Stimulated activated CD8-positive, alpha-beta memory T cell treated with anti-CD3 and anti-CD28 coated beads, Interleukin-7, amount 100 ng/mL, for 24 hours (primary cell): ENCODE measurements around the gene UBQLN3.

Experiments
- DNase-seq: peaks from one replicate; pipeline ENCODE4 v3.0.0-alpha.2; 2020; ENCODE audit warnings: low read depth

UBQLN3 gene

DNA sequence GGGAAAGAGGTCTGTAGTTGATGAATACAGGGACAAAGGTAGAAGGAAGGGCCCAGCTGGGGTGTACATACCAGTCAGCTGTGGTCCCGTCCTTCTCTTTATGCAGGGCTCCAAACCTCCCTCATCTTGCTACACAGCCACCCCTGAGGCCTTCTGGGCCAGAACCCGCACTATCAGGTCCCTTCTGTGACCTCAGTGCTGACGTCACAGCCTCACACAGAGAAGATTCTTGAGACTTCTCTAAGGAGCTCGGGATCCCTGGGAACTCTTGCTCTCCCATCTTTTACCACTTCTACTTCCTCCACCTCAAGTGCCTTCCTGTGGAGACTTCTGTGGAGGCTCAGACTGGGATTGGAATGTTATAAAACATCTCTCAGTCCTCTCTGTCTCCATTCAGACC, at the start of gene UBQLN3:
UBQLN3 (minus strand) TSS at position 155 of the 400 bp plus-strand sequence. CDS start 399 bp downstream, outside the sequence.
- no peak for DNase-seq

DNA sequence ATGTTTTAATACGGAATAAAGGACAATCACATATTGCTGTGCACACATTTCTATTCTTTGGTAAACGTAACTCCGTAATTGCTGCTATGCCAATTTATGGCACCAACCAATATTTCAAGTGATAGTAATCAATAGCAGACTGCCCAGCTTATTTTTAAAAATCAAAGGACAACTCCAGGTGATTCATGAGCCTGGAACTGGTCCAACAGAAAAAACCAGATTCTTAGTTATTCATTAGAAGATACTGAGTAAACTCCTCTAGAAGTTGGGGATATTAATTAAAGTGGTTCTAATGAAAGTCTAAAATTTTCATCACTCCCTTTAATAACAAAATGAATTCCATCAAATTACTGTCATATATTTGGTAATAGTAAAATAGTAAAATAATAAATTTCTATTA, 48.0 kb upstream of the UBQLN3 start:
- no peak for DNase-seq

GRCh38 chr11:5556596-5557188, 46.9 kb upstream of the UBQLN3 start:
- no peak for DNase-seq

DNA sequence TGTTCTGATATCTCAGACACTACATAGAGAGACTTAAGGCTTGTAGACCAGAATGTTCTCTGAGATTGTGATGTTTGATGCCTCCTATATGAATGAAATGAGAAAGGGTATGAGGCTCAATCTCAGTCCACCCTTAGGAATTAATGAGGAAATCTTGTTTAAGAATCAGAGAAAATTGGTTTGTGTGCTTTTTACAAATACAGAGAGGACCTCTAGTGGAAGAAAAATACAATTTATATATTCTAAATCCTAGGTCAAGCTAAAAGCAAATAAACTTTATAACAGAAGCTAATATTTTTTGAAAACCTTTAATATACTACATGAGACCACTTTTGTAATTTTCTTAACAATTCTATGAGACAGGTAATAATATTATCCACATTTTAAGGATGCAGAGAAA, 43.6 kb upstream of the UBQLN3 start:
- no peak for DNase-seq

- DNase-seq = no peak
Observed at GRCh38 chr11:5550440-5551095, 40.8 kb upstream of the UBQLN3 start.

- no peak for DNase-seq
Observed at GRCh38 chr11:5548440-5548839, 38.7 kb upstream of the UBQLN3 start, which contains the start of gene OR52H1. TSS of gene OR52H1 (minus strand) at chr11:5548540. CDS start at chr11:5545505, 3,035 bp downstream.

GRCh38 chr11:5547982-5548381, 38.2 kb upstream of the UBQLN3 start:
- no peak for DNase-seq

GRCh38 chr11:5546457-5546856, 36.7 kb upstream of the UBQLN3 start:
- DNase-seq = no peak

DNA sequence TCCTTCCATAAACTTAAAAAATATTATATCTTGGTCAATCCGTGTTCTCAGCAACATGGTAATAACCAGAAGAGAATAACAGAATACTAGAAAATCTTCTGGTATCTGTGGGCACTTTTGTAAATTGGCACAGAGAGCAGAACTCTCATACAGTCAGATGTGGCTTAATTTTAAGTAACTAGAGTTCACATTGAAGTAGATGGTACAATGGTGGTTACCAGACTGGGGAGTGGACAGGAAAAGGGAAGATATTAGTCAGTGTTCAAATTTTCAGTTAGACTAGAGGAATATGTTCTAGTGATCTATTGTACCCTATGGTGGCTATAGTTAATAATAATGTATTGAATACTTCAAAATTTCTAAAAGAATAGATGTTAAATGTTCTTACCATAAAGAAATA, 31.7 kb upstream of the UBQLN3 start:
- DNase-seq = no peak

DNA sequence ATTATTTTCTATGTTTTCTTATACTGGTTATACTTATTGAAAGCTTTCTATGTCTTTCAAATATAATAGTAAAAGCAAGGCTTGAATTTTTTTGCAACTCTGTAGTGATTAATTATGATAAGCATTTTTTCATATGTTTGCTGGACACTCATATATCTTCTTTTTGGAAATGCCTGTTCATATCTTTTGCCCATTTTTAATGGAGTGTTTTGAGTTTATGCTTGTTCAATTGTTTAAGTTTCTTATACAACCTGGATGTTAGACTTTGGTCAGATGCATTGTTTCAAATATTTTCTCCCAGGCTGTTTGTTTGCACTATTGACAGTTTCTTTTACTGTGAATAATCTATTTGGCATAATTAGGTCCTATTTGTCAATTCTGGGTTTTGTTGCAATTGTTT, 26.7 kb upstream of the UBQLN3 start:
- no peak for DNase-seq

GRCh38 chr11:5534046-5534445, 24.3 kb upstream of the UBQLN3 start:
- no peak for DNase-seq

- DNase-seq = no peak
Observed at GRCh38 chr11:5531053-5531831, 21.5 kb upstream of the UBQLN3 start.

DNA sequence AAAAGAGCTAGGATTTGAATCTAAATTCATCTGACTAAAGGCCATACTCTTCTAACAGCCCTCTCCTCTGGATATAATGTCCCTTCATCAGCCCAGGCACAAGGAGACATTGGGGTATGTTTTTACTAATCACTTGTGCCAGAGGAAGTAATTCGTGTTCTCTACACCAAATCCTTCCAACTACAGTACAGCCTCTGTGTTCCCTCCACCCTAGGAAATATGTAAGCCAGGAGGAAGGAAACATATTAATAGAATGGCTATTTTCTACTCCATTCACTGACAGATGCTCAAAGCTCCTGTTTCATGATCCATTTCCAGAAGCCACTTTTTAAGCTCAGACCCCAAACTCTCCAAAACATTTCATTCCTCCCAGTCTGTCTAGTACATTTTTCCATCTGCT, 18.7 kb upstream of the UBQLN3 start:
- no peak for DNase-seq

DNA sequence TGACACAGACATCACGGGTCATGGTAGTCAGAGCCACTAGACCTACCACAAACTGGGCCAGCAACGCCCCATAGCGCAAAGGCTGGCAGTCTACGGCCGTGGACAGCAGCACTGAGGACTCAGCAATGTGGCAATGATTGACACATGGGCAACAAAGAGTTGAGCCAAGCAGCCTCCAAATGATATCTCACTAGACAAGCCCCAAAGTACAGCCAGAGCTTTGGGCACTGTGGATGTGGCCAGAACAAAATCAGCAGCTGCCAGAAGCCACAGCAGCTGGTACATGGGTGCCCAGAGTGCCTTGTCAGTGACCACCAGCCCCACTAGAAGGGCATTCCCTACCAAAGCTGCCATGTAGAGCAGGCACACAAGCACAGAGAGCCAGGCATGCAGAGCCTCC, 18.0 kb upstream of the UBQLN3 start:
- no peak for DNase-seq

GRCh38 chr11:5524756-5525155, 15.0 kb upstream of the UBQLN3 start:
- no peak for DNase-seq

DNA sequence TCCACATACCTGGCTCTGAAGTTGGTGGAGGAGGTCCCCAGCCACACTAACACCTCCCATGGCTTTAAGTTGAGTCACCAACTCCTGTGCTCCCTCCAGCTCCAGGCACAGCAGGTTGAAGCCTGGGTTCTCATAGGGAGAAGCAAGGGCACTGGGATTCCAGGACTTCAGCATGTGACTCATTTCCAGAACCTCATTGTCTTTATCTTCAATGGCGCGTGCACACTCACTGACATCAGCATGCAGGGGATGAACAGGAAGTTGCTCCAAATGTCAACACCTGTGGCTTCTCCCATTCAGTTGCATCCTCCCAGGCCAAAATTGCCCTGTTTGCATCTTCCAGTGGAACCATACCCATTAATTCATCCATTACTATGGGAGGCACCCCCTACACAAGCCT, 12.6 kb upstream of the UBQLN3 start:
- DNase-seq = no peak

- no peak for DNase-seq
Observed at GRCh38 chr11:5521540-5521939, 11.8 kb upstream of the UBQLN3 start.

- DNase-seq = no peak
Observed at GRCh38 chr11:5516599-5516998, 6.8 kb upstream of the UBQLN3 start, which contains the start of gene UBQLNL. TSS of gene UBQLNL (minus strand) at chr11:5516699. CDS start at chr11:5516441, 258 bp downstream.

DNA sequence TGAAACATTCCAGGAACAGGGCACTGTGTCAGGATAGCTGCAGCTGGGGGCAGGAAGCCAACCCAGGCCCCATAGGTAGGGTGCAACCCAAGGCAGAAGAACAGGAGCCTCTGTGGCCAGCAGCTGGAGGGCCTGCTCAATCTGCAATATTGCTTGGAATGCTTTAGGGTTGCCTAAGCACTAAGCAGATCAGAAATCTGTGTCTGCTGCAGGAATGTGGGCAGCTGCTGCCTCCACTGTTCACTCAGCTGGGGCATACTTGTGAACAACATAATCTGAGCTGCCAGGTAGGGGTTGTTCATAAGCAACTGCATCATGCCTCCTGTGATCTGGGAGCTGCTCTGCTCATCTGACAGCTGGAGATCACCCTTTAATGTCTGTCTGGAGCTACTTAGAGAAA, 5.1 kb upstream of the UBQLN3 start:
- DNase-seq = no peak

- no peak for DNase-seq
Observed at GRCh38 chr11:5508605-5509004, 1.2 kb downstream of the UBQLN3 start.

DNA sequence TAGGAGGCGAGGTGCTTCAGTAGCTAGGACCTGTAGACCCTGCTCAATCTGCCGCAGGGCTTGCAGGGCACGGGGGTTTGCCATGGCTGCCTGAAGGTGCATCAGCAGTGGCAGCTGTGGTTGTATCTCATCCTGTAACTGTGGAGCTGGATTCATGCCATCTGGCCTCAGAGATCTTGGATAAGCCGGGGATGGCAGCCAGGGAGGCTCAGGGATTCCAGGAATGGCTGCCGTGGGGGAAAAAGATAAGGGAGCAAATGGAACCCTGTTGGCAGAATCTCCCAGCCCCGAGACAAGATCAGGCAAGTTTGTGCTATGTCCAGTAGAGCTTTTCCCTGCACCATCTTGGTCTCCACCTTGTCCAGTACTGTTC, 1.8 kb downstream of the UBQLN3 start:
- DNase-seq = no peak

GRCh38 chr11:5507177-5507932, 2.4 kb downstream of the UBQLN3 start:
- DNase-seq = no peak
